Ishikawa (cell line): ENCODE results near the gene DAB2IP.

Experiments
- CEBPB ChIP-seq: IDR thresholded peaks from 2 replicates; pipeline ENCODE4 v1.6.1; 2012
- CREB1 ChIP-seq: IDR thresholded peaks from 2 replicates; pipeline ENCODE4 v1.6.1; 2012; ENCODE audit warnings: low read depth
- EGR1 ChIP-seq: IDR thresholded peaks from 2 replicates; pipeline ENCODE4 v1.6.1; 2012
- EP300 ChIP-seq: IDR thresholded peaks from 2 replicates; pipeline ENCODE4 v1.6.1; 2012; ENCODE audit warnings: borderline replicate concordance
- FOXM1 ChIP-seq: IDR thresholded peaks from 2 replicates; pipeline ENCODE4 v1.6.1; 2012; ENCODE audit warnings: low read depth, borderline replicate concordance
- NFIC ChIP-seq: IDR thresholded peaks from 2 replicates; pipeline ENCODE4 v1.6.1; 2012
- RAD21 ChIP-seq: IDR thresholded peaks from 2 replicates; pipeline ENCODE4 v1.6.1; 2012; ENCODE audit warnings: low read depth
- TAF1 ChIP-seq: IDR thresholded peaks from 2 replicates; pipeline ENCODE4 v1.6.1; 2012; ENCODE audit warnings: low read depth, mild to moderate bottlenecking
- TCF12 ChIP-seq: IDR thresholded peaks from 2 replicates; pipeline ENCODE4 v1.6.1; 2012; ENCODE audit warnings: low read depth
- TEAD4 ChIP-seq: IDR thresholded peaks from 2 replicates; pipeline ENCODE4 v1.6.1; 2012
- YY1 ChIP-seq: IDR thresholded peaks from 2 replicates; pipeline ENCODE4 v1.6.1; 2012; ENCODE audit warnings: low read depth
- ZBTB7A ChIP-seq: IDR thresholded peaks from 2 replicates; pipeline ENCODE4 v1.6.1; 2012; ENCODE audit warnings: low read depth
- TF ChIP-seq, protein P1 (sequence below): IDR thresholded peaks from 2 replicates; pipeline ENCODE4 v1.6.1; 2012; ENCODE audit warnings: low read depth, mild to moderate bottlenecking
- TF ChIP-seq, protein P2 (sequence below): IDR thresholded peaks from 2 replicates; pipeline ENCODE4 v1.6.1; 2012
- TF ChIP-seq, protein P3 (sequence below): IDR thresholded peaks from 2 replicates; pipeline ENCODE4 v1.6.1; 2012

The DAB2IP gene

DNA sequence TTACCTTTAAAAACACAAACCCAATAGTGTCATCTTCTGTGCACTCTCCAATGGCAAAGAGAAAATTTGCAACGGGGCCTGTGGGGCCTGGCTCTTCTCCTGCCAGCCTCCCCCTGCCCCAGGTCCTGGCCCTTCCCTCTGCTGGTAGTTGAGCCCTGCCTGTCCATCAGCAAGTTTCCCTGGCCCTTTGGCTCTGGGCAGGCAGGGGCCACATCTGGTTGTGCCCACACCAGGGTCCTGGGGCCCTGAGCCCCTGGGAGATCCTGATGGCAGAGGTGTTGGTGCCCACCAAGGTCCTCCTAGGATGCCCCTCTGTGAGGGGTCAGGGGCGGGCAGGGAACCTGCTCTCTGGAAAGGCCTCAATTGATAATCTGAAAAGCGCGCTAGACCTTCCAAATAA lies 157.3 kb downstream of the DAB2IP start:
- no peak for TF ChIP-seq EGR1

DNA sequence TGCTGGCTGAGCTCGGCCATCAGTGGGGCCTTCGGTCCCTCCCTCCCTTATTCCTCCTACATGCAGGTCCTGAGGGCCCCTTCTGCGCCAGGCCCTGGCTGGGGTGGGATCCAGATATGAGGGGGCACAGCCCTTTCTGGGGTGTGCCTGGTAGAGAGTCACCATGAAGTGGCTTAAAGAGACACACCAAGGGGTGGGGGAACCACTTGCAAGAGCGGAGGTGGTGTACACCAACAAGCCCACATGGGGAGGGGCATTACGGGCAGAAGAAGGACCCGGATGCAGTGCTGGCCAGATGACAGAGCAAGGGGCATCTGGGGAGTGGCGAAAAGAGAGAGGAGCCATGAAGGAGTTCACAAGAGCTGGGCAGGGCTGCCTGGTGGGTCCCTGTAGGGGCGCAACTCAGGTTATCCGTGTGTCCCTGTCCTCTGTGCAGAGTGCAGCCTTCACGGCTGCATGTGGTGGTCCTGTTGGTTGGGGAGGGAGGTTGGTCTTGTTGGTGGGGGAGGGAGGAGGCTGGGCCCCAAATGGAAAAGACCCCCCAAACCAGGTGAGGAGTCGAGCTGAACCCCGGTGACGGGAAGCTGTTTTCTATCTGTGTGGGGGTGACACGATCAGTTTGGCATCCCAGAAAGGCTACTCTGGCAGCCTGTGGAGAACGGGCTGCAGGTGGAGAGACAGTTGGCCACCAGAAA lies 158.1 kb downstream of the DAB2IP start:
- no peak for TF ChIP-seq ZBTB7A

DNA sequence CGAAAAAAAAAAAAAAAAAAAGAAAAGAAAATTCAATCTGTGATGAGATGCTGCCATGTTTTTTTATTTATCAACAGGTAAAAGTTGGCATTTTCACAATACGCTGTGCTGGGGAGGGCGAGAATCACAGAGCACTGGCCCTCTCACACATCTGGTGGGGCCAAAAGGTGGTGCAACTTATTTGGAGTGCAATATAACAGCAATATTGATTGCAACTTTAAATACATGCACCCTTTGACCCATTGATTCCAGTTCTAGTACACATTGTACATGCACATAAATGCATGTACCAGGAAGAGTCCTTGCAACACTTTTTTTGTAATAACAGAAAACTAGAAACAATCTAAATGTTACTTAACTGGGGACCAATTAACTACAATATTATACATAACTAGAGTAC lies 159.1 kb downstream of the DAB2IP start:
- no peak for TF ChIP-seq TEAD4
- TF ChIP-seq YY1: no peak
- TF ChIP-seq, protein P1, sequence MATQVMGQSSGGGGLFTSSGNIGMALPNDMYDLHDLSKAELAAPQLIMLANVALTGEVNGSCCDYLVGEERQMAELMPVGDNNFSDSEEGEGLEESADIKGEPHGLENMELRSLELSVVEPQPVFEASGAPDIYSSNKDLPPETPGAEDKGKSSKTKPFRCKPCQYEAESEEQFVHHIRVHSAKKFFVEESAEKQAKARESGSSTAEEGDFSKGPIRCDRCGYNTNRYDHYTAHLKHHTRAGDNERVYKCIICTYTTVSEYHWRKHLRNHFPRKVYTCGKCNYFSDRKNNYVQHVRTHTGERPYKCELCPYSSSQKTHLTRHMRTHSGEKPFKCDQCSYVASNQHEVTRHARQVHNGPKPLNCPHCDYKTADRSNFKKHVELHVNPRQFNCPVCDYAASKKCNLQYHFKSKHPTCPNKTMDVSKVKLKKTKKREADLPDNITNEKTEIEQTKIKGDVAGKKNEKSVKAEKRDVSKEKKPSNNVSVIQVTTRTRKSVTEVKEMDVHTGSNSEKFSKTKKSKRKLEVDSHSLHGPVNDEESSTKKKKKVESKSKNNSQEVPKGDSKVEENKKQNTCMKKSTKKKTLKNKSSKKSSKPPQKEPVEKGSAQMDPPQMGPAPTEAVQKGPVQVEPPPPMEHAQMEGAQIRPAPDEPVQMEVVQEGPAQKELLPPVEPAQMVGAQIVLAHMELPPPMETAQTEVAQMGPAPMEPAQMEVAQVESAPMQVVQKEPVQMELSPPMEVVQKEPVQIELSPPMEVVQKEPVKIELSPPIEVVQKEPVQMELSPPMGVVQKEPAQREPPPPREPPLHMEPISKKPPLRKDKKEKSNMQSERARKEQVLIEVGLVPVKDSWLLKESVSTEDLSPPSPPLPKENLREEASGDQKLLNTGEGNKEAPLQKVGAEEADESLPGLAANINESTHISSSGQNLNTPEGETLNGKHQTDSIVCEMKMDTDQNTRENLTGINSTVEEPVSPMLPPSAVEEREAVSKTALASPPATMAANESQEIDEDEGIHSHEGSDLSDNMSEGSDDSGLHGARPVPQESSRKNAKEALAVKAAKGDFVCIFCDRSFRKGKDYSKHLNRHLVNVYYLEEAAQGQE: no peak
- TF ChIP-seq, protein P2, sequence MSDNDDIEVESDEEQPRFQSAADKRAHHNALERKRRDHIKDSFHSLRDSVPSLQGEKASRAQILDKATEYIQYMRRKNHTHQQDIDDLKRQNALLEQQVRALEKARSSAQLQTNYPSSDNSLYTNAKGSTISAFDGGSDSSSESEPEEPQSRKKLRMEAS: no peak
- TF ChIP-seq RAD21: no peak
- TF ChIP-seq ZBTB7A: no peak
- no peak for TF ChIP-seq TCF12
- TF ChIP-seq TAF1: no peak
- TF ChIP-seq FOXM1: no peak
- no peak for TF ChIP-seq NFIC
- TF ChIP-seq EP300: no peak
- TF ChIP-seq EGR1: no peak
- TF ChIP-seq CEBPB: no peak
- TF ChIP-seq, protein P3, sequence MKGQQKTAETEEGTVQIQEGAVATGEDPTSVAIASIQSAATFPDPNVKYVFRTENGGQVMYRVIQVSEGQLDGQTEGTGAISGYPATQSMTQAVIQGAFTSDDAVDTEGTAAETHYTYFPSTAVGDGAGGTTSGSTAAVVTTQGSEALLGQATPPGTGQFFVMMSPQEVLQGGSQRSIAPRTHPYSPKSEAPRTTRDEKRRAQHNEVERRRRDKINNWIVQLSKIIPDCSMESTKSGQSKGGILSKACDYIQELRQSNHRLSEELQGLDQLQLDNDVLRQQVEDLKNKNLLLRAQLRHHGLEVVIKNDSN: no peak
- TF ChIP-seq CREB1: no peak

DNA sequence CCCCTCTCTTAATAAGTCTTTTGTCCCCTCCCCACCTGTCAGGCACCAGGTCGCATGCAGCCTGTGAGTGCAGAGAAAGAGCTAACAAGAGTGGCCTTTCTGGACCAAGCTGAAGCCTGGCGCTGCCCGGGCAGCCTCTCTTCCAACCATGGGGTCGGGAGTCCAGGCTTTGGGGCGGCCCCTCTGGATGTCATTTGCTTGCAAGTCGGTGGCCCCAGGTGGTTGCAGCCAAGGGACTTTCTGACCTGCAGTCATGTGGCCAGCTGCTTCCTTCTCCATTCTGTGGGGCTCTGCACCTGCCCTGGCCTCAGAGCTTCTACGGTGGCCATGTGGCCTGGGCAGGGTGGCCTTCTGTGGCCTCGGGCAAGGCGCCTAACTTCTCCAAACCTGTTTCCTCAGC lies 159.7 kb downstream of the DAB2IP start:
- TF ChIP-seq TEAD4 (no peak), NFIC (no peak), ZBTB7A (no peak), YY1 (no peak), TCF12 (no peak), RAD21 (no peak), CEBPB (no peak), FOXM1 (no peak), EGR1 (no peak), TAF1 (no peak), CREB1 (no peak), EP300 (no peak)
- TF ChIP-seq, protein P1: no peak
- TF ChIP-seq, protein P2: no peak
- TF ChIP-seq, protein P3: no peak

DNA sequence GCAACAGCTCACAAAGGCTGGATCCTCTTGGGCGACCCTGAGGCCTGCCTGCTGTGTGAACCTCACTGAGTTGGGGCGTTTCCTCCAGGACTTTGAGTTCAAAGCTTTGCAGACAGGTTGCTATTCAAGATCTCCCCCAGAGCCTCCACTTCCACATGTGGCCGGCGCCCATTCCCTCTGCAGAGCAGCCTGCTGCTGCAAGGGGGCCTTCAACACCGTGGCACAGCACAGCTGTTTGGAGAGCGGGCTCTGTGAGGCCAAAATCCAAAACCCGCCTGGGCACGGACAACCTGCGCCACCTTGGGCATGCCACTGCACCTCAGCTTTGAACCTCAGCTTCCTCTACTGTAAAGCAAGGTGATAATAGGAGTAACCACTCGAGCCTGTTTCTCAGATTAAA lies 160.3 kb downstream of the DAB2IP start:
- TF ChIP-seq RAD21 (no peak), YY1 (no peak), CEBPB (no peak), ZBTB7A (no peak), EP300 (no peak), CREB1 (no peak), EGR1 (no peak), FOXM1 (no peak), NFIC (no peak), TEAD4 (no peak), TAF1 (no peak), TCF12 (no peak)
- TF ChIP-seq, protein P3: no peak
- TF ChIP-seq, protein P2: no peak
- TF ChIP-seq, protein P1: no peak
